GM21737 (cell line): ENCODE data around the gene TLCD2.
"Not testable (repeated sequence)": the region's sequence is repeated elsewhere in the genome, so short reads cannot be mapped to it uniquely, and the experiment has no call there.

Experiments
- ATAC-seq: cut with Tn5 transposase; IDR thresholded peaks from one replicate; pipeline ENCODE4 v1.9.1; 2021; ENCODE audit warnings: mild to moderate bottlenecking, moderate library complexity; ENCODE audit not compliant: unreplicated experiment

TLCD2 gene, protein sequence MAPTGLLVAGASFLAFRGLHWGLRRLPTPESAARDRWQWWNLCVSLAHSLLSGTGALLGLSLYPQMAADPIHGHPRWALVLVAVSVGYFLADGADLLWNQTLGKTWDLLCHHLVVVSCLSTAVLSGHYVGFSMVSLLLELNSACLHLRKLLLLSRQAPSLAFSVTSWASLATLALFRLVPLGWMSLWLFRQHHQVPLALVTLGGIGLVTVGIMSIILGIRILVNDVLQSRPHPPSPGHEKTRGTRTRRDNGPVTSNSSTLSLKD

GRCh38 chr17:1709971-1710806, at the start of gene TLCD2:
TLCD2 (minus strand) TSS chr17:1710377; CDS start chr17:1710242, 135 bp downstream.
- no peak for ATAC-seq

DNA sequence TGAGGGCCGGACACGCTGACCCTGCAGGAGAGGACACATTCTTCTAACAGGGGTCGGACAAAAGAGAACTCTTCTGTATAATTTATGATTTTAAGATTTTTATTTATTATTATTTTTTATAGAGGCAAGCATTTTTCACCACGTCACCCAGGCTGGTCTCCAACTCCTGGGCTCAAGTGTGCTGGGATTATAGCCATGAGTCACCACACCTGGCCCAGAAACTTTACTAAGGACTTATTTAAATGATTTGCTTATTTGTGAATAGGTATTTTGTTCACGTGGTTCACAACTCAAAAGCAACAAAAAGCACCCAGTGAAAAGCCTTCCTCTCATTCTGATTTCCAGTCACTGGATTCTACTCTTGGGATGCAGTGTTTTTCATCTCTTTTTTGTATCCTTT, 49.4 kb upstream of the TLCD2 start:
- no peak for ATAC-seq

- ATAC-seq = no peak
Measured at GRCh38 chr17:1758807-1759206, 48.6 kb upstream of the TLCD2 start.

- ATAC-seq = no peak
Measured at GRCh38 chr17:1755827-1756262, 45.7 kb upstream of the TLCD2 start.

- no peak for ATAC-seq
Measured at GRCh38 chr17:1755252-1755826, 45.2 kb upstream of the TLCD2 start.

DNA sequence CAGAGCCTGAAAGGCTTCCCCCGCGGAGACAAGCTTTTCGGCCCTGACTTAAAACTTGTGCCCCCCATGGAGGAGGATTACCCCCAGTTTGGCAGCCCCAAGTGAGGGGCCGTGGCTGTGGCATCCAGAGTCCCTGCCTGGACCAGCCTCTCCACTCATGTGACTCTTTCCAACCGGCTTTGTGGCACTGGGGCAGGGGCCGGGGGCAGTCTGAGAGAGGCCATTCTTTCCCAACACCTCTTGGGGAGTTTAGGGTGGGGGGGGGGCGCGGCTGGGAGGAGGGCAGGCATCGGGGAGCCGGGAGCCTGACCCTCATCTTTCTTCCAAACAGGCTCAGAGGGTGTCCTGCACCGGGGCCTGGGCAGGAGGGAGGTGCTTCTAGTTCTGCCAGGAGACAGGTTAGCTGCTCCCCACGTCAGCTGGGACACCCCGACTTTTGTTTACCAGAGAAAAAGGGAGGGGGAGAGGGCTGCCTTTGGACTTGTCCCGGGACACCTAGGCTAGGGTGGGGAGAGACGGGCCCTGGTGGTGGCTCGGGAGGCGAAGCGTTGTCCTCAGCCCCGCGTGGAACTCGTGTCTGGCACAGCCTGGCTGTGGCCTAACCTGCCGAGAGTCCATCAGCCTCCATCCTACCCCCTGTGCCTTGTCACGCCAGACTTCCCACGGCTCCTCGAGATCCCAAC, 44.4 kb upstream of the TLCD2 start:
- ATAC-seq = no peak

- no peak for ATAC-seq
Measured at GRCh38 chr17:1753767-1754429, 43.7 kb upstream of the TLCD2 start.

- ATAC-seq = no peak
Measured at GRCh38 chr17:1752425-1753262, 42.5 kb upstream of the TLCD2 start.

DNA sequence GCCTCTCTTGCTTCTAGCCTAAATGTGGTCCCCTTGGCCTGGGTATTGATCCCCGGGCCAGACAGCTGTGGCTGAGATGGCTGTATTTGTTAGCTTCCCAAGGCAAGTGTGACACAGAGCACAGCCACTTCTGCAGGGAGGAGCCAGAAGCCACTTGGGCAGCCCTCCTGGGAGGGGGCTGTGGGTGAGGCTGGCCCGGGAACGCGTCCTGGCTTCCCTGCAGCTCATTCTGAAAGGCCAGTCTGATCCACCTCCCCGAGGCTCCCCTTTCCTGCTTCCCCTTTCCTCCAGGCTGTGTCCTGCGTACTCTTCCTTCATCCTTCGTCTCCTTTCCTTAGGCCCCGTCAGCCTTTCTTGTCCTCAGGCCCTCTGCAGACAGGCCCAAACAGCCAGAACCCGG, 40.5 kb upstream of the TLCD2 start:
- no peak for ATAC-seq

- ATAC-seq = no peak
Measured at GRCh38 chr17:1746975-1747543, 36.9 kb upstream of the TLCD2 start.

DNA sequence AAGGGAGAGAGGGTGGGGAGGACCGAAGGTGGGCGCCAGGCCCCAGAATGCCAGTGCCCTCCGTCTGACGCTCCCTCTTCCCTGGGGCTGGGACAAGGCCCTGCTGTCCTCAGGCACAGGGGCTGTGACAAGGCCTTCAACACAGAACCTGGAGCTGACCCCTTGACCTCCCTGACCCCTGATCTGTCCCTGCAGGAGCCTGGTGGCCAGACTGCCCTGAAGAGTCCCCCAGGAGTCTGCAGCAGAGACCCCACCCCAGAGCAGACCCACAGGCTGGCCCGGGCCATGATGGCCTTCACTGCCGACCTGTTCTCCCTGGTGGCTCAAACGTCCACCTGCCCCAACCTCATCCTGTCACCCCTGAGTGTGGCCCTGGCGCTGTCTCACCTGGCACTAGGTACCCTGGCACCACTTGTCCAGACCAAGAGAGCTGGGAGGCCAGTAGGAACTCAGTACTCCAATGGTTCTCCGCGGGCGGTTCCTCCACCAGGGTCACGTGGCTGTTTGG, 35.4 kb upstream of the TLCD2 start:
- ATAC-seq = no peak

DNA sequence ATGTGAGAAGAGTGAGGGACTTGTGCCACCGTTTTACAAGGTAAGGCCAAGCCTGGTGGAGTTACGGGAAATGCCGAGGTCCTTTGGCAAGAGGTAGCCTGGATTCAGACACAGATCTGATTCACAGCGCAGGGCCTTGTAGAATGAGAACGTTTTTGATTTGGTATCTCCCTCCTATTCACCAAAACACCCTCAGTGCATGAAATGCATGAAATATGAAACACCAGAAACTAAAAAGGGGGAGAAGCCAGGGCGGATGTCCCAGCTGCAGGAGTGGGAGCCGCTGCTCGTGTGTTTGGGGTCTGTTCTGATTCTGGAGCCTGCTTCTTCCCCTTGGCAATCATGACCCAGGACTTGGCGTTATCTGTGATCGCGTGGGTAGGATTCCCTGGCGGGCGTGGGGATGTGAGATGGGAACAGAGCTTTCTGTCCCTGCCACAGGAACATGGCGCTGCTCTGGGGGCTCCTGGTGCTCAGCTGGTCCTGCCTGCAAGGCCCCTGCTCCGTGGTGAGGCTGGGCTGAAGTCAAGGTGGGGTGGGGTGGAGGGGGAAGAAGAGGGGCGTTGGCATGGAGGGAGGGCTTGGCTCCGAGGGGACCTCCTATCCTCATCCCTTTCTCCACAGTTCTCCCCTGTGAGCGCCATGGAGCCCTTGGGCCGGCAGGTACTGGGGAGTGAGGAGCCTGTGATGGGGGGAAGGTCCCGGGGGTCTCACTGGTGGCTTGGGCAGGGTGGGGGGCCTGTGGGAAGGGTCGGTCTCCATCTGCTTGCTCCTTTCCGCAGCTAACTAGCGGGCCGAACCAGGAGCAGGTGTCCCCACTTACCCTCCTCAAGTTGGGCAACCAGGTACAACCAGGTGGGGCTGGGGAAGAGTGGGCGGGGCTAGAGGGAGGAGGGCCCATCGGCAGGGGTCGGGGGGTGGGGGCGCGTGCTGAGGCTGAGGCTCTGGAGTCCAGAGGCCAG, 34.7 kb upstream of the TLCD2 start:
- ATAC-seq = no peak

DNA sequence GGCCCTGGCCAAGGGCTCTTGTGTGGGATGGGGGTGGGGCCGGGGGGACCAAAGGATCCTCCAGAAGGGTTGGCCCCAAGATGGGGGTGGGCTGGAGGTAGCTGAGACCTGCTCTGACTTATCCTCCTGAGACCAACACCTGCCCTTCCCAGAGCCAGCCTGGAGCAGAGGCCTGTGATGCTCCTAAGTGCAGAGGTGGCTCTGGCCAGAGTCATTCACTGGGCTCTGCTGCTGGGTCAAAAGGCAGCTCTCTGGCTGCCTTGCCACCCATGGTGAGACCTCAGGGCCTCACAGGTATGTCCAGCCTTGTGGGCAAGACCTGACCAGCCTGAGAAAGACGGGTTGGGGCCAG, 32.9 kb upstream of the TLCD2 start:
- ATAC-seq = no peak

- no peak for ATAC-seq
Measured at GRCh38 chr17:1742371-1743087, 32.4 kb upstream of the TLCD2 start, which contains the start of gene SERPINF2. SERPINF2 (plus strand) TSS chr17:1742871; CDS start chr17:1744996, 2,125 bp downstream.

- not testable (repeated sequence) for ATAC-seq
Measured at GRCh38 chr17:1741899-1742298, 31.7 kb upstream of the TLCD2 start.

DNA sequence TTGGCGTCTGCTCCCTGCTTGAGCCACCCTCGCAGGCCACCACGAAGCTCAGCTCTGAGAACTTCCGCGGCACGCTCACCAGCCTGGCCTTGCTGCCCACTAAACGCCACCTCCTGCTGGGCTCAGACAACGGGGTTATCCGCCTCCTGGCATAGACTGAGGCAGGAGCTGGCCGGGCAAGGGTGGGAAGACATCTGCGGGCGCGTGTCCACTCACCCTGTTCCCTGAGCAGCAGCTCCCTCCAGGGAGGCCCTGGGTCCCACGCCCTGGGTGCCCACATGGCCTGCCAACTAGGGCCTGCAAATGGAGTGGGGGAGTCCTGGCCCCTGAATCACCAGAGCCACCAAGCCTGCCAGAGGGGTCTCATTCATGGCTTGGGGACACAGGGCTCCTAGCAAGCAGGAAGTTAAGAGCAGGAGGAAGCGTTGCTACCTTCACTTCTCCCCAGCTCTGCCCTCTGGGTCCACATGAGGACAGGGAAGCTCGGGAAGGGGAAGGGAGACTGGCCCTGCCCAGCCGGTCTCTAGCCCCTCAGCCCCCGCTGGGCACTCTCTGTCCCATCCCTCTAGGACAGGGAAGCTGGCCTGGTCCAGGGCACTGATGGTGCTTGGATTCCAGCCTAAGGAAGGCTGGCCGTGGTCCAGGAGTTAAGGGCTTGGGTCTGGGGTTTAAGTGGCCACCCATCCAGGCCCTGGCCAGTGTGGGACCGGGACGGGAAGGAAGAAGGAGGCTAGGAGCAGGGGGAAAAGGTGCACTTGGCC, 27.5 kb upstream of the TLCD2 start:
- ATAC-seq = no peak
